GM18499 (cell line): ENCODE measurements around the gene SPOP.
"Not testable (repeated sequence)": the region's sequence is repeated elsewhere in the genome, so short reads cannot be mapped to it uniquely, and the experiment has no call there.

ENCODE experiments used
- ATAC-seq: cut with Tn5 transposase; IDR thresholded peaks from one replicate; pipeline ENCODE4 v1.9.1; 2021; ENCODE audit warnings: moderate number of reproducible peaks; ENCODE audit not compliant: insufficient read depth, unreplicated experiment

Gene SPOP

DNA sequence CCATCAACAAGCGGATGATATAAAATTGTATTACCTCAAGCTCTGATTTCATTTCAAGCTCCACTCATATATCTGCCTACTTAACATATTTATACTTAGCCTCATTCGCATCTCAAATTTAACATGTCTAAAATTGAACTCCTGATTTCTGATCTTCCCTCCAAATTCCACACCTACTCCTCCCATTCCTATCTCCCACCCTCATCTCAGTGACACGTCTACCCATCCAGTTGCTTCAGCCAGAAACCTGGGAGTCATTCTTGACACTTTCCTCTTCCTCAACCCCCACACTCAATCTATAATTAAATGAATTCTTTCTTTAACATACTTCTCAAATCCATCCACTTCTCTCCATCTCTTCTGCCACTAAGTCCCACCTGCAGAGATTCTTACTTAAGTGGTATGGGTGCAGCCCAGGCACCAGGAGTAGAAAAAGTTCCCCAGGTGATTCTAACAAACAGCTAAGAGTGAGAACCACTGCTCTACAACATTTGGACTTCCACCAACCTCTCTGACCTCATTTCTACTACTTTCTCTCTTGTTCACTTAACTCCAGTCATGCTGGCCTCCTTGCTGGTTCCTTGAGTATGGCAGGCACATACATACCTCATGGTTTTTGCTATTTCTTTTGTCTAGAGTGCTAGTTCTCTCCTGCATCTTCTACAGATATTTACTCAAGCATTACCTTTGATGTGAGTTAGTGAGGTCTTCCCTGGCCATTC, 18.1 kb downstream of the SPOP start:
- no peak for ATAC-seq

DNA sequence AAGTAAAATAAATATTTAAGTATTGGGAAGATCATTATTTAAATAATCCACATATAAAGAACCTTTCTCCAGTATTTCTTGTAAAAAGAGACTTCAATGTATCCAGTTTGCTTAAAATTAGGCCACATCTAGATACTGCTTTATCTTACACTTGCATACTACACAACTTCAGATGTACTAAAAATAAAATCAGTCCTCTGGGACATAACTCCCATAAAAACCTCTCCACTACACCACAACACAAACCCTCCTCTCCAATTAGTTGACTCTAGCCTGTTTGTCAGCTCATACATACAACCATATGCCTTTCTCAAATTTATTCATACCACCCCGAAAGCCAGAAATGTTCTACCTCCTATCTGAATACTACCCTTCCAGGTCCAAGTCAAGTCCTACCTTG, 21.6 kb downstream of the SPOP start:
- no peak for ATAC-seq

DNA sequence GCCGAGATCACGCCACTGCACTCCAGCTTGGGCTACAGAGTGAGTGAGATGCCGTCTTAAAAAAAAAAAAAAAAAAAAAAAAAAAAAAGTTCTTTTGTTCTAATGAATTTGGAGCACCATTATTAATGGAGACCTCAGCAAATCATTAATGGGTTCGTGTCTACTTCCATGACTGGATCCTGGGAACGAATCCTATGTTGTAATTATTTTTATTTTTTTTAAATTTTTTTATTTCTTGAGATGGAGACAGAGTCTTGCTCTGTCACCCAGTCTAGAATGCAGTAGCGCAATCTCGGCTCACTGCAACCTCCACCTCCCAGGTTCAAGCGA, 30.7 kb downstream of the SPOP start:
- ATAC-seq: no peak

DNA sequence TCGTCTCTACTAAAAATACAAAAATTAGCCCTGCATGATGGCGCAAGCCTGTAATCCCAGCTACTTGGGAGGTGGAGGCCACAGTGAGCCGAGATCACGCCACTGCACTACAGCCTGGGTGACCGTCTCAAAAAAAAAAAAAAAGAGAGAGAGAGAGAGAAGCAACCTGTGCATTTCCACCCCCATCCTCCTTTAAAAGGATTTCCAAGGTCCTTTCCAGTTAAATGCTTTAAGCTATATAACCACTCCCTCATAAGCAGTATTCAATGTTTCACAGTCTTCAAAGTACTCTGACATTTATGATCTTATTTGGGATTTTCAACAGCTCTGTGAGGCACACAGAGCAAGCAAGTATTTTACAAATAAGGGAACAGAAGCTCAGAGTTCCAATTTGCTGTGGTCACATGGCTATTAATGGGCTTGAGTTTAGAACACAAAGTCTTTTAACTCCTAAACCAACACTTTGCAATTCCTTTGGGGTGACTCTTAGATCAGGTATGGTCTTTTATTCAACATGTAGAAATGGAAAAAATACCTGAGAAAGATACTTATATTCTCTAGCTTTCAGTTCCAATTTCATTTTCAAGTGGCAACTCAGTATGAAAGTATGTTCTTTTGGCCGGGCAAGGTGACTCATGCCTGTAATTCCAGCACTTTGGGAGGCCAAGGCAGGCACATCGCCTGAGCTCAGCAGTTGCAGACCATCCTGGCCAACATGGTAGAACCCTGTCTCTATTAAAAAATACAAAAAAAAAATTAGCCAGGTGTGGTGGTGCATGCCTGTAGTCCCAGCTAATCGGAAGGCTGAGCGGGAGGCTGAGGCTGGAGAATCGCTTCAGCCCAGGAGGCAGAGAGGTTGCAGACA, 31.3 kb downstream of the SPOP start:
- ATAC-seq: peak; percentile 73

DNA sequence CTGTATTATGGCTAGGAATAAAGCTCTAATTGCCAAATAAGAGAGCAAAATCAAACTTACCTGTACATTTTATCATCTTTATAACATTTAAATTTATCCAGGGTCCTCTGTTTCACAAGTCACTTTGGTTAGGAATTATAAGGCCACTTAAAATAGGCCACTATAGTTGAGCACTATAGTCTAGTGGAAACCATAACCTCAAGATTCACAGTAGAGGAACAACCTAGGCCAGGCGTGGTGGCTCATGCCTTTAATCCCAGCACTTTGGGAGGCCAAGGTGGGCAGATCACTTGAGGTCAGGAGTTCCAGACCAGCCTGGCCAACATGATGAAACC, 31.9 kb downstream of the SPOP start:
- ATAC-seq: not testable (repeated sequence)

DNA sequence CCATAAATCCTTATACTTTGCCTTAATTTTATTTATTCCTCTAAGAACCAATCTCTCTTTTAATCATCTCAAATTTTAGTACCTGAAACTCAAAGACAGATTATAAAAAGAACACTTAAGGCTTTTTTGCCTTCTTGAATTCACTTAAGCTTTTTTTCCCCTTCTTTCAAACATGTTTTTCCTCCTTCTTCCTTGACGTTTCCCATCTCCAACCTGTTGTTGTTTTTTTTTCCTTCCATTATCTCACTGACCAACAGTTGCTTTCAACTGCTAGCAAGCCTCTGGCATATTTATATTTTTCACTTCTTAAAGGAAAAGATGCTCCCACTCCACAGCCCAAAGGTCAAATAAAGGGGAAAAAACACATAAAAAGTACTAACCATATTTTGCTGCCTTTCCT, 32.2 kb downstream of the SPOP start:
- no peak for ATAC-seq

DNA sequence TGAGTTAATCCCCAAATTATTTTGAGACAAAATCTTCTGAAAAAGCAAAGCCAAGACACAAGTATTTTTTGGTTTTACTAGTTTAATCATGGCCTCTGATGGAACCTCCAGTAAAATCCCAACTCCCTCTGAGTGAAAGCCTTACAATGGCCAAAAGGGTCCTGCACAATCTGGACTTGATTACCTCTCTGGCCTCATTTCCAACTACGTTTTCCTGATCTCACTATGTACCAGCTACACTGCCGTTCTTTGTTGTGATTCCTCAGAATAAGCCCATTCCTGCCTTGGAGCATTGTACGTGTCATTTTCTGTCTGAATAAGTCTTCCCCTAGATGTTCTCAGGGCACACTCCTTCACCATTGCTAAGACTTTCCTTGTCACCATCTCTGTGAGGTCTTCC, 37.3 kb downstream of the SPOP start:
- no peak for ATAC-seq

DNA sequence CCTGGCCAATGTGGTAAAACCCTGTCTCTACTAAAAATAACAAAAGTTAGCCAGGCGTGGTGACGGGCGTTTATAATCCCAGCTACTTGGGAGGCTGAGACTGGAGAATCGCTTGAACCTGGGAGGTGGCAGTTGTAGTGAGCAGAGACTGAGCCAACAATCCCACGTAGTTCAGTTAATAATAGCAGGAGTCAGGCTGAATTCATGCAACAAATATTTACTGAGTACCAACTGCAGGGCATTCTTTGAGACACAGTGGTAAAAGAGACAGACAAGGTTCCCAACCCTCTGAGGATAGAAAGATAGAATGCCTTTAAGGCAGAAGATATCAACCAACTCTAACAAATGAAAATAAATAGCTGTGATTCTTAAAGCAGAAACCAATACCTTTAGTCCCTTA, 39.1 kb downstream of the SPOP start:
- ATAC-seq: no peak

DNA sequence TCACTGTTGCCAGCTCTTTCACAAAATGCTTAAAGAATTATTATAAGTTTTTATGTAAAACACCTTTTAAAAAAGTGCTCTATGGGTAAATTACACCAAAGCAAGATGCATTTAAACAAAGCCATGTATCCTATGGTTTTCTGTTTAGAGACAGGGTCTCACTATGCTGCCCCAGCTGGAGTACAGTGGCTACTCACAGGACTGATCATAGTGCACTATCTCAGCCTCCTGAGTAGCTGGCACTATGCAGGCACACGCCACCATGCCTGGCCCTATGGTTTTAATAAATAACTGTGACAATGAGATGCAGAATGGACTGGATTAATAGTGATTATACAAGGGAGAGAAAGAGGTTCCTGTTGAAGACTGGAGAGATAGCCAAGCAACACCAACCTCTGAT, 40.2 kb downstream of the SPOP start:
- no peak for ATAC-seq

DNA sequence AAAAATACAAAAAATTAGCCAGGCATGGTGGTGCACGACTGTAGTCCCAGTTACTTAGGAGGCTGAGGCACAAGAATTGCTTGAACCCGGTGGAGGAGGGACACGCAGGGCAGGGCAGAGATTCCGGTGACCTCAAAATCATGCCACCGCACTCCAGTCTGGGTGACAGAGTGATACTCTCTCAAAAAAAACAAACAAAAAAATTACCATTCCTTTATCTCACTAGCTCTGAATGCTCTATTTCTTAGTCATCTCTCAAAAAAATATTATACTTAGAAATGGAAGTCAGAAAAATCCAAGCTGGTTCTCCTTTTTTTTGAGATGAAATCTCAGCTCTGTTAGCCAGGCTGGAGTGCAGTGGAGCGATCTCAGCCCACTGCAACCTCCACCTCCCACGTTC, 40.8 kb downstream of the SPOP start:
- ATAC-seq: no peak

DNA sequence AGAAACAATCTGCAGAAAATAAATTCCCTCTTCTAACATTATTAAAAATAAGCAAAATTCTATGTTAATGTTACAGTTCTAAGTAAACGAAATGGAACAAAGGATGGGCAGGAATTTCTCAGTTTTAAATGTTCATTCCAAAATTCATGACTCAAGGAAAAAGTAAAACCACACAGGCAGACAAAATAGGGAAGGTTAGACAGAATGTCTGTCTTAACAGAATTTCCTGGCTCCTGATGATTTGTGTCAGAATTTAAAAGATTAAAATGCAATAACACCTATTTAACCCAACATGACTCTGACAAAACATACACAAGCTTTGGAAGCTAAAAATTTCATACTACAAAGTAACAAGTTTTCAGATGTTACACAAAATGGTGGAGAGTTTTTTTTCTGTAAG, 42.8 kb downstream of the SPOP start:
- ATAC-seq: no peak

DNA sequence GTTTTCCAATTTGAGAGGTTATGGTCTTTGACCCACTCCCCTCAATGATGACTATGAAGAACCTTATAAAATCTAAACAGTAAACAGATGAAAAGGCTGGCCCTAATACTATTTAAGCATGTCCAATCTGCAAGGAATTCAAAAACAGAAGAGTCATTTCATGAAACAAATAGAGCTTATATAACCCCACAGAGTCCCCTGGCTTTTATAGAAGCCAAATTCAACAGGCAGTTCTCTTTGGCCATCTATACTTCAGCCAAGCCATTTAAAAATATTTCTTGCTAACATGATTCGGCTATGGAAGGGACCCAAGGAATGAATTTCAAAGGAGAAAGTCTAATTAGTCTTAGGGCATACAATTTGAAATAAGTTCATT, 43.4 kb downstream of the SPOP start:
- ATAC-seq: no peak

DNA sequence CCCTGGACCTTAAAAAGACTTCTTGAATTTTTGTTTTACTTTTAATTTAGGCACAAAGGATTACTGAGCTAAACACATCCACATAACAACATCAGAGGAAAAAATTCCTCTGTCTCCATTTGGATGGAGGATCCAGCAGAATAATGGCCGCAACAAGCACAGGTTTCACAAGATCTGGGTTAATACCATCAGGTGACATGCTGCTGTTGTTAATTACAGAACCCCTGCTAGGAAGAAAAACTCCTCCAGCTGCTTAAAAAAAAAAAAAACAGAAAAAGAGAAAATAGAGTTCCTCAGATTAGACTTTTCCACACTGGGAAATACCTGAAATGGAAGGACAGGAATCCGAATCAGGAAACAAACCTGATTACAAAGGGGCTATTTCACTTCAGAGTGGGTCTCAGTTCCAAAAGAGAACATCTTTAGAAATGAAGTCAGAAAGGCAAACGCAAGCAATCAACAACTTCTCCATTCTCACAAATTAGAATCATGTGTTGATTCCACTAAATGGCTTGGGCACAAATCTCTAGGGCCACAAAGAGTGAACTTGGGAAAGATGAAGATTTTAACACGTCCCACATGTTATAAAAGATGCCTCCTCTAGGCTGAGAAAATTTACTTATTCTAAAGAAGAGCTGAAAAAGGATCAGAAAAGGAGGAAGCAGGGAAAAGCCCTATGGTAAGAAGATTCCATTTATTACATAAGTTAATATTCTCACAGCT, 44.0 kb downstream of the SPOP start:
- ATAC-seq: no peak

DNA sequence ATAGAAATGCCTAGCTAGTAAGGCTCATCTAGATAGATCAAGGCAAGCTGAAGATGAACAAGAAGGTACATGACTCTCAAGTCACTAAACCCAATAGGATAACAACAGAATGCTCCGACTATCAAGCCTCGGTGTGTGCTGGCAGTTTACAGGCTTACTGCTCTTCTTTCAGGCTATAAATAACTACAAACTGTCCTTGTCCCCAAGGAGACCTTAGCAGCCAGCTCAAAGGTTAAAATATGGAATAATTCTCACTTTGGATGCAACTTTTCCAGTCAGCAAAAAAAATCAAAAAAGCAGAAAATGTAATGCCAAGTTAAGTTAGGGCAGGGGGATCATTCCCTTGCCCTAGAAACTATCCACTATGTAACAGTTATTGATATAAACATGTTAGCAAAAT, 44.6 kb downstream of the SPOP start:
- ATAC-seq: no peak

DNA sequence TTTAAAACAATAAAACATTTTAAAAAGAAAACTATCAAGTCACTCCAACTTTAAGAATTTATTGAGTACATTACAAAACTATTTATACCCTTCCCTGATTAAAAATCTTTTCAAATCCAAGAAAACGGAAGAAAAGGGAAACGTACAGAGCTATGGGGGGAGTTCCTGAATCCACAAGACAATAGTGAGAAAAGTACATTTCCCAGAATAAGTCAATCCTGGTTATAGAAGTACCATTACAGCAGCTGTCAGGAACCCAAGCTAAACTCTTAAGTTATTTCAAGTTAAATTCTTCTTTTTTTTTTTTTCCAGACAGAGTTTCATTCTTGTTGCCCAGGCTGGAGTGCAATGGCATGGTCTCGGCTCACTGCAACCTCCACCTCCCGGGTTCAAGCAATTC, 45.7 kb downstream of the SPOP start:
- no peak for ATAC-seq

DNA sequence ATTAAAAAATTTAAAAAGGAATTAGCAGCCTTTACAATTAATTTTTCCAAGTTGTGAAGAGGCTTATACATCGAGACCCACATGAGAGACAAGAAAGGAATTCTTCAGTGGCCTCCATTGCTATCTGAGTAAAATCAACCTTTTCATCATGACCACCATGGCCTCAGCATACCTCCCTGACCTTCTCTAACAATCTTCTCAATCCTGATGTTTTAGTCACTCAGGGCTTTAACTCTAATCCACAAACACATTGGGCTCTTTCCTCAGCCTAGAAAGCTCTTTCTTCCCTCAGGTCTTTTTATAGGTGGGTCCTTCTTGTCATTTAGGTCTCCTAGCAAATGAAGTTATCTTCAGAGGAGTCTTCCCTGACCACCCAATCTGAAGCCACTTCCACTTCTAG, 46.4 kb downstream of the SPOP start:
- ATAC-seq: no peak

DNA sequence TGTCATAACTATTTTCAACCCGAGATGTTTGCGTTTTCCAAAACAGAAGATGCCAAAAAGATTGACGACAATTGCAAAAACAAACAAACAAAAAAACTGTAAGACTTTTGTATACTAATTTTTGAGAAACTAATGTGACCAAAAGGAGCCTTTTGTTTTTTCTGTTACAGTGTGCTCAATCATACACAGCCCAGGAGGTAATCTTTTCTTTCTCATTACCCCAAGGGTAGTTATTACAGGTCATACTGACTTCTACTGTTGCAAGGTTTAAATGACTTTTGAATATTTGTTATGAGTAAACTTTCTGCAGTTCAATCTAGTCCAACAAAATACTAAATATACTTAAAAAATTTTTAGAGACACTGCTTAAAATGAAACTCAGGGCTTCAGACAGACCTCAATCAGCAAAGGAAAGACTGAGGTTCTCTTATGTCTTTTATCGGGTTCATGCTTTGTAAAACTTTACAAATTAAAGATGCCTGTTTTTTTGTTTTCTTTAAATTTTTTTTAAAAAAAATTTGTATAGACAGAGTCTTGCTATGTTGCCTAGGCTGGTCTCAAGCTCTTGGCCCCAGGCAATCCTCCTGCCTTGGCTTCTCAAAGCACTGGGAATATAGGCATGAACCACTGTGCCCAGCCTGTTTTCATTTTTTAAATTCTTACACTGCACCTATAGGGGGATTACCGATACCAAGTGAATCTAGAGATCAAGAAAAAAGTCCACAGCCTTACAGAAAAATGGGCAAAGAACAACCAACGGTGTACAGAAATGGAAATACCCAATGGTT, 47.6 kb downstream of the SPOP start:
- ATAC-seq: no peak

DNA sequence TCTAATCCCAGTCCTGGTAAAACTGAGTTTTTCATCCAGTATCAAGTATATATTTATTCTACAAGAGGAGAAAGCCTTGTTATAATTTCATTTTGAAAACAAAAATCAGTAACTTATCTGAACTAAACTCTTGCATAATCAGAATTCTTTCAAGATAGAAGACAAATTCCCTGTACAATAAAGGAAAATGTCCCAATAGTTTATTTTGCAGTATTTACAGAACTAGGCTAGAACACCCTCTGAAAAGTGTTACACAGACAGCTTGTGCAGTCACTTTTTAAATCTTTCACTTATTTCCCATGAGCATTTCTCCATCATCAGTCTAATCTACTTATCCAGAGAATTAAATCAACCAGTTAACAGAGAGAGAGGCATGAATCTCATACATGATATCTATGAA, 48.5 kb downstream of the SPOP start:
- no peak for ATAC-seq

DNA sequence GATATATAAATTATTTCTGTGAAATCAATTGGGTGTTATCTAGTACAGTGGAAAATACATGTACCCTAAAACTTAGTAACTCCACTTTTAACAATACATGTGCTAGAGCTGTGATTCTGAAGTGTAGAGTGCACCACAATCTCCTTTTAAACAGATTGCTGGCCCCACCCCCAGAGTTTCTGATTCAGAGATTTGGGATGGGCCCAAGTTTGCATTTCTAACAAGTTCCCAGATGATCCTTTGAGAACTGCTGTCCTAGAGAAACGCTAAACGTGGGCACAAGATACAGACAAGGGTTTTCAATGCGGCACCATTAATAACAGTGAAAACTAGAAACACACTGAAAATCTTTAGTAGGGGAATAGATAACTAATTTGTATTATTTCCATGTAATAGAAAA, 53.0 kb downstream of the SPOP start:
- ATAC-seq: no peak

DNA sequence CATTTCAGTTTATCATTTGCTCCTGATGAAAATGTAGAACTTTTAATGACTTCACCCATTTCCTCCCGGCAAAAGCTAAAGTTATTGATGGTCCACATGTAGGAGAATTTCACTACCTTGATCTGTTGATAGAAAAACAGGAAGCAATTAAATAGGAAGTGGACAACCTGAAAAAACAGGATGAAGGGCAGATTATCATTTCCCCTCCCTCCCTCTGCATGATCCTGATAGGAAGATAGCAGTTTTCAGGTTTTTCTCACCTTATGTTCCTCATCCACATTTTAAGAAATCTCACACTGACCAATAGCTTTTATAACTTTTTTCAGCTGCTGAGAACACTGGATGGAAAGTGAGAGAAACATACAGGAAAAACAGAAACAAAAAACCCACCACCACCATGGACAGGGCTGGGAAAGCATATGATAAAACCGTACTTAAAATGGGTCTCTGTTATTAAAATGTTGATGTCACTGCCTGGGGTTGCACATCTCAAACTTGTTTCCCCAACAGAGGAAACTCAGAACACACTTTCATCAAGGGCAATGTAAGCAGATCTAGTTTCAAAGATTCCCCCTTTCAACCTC, 55.9 kb downstream of the SPOP start:
- ATAC-seq: no peak
